DMS153 treated with DMSO at 0.1 percent for 48 hours (cell line): ENCODE data around the gene TMEM63A.
"Not testable (repeated sequence)": the region's sequence is repeated elsewhere in the genome, so short reads cannot be mapped to it uniquely, and the experiment has no call there.

ENCODE experiments used
- DNase-seq: peaks from one replicate; lab custom pipeline; 2025; ENCODE audit not compliant: unreplicated experiment; lab: John Stamatoyannopoulos, UW

Gene TMEM63A

DNA sequence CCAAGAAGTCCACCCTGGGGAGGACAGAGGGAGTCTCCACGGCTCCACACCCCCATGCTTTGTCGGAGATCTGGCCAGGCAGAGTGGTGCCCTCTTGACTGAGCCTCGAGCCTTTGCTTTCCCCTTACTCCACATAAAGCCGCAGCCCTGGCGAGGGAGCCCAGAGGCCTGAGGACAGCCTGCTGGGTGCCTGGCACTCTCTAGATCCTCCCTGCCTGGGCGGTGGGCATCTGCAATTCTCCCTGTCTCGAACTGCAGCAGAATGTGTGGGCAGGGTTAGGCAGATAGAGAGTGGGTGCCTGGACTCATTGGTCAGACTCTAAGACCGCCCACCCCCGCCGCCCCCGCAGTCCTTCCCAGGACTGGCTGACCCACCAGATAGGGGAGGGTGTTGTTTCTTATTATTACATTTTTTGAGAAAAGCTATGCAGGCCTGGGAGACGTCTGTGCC, 58.3 kb downstream of the TMEM63A start:
- DNase-seq: no peak

DNA sequence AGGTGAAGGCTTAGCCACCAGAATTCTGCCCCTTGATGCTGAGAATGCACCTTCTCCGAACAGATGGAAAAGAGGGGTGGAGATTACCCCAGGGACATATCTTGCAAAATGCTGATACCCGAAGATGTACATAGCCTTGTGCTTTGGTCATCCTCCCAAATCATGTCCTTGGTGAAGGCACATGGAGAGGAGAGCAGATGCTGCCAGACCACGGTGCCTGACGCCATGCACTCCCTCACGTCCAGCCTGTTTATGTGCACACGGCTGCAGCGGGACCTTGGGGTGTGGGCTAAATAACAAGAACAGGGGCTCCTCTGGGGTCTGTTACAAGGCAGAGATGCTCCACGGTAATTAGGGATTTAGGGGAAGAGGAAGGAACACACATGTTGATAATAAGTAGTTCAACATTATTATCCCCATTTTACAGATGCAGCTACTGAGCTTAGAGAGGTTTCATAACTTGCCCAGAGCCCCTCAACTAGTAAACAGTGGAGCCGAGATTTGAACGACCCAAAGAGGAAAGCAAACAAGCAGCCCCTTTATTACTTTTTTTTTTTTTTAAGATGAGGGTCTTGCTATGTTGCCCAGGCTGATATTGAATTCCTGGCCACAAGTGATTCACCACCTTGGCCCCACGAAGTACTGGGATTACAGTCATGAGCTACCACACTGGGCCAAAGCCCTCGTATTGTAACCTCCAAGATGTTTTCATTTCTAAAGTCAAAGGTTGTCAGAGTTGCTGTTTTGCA, 59.4 kb downstream of the TMEM63A start:
- DNase-seq: no peak

DNA sequence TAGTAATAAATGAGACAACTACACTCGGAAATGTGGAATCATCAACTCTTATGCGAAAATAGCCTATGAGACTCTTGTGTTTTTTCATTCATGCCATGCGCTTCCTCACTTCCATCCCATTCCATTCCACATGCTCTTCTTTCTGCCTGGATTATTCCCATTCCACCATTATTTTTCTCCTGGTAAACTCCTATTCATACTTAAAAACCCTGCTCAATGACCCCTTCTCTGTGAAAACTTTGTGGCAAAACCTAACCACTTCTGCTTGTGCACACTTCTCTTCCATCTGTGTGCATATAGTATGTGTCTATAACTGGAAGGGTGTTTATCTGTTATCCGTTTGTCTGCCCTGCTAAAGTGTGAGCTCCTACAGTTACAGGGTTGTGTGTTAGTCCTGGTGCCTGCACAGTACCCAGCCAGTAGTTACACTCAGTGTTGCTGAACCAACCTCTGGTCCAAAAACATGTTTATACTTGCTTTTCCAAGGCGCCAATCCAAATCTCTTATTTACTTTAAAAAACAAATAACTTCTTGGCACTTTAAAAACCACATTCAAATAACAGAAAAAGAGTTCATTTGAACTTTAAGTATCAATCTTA, 61.6 kb downstream of the TMEM63A start:
- no peak for DNase-seq

DNA sequence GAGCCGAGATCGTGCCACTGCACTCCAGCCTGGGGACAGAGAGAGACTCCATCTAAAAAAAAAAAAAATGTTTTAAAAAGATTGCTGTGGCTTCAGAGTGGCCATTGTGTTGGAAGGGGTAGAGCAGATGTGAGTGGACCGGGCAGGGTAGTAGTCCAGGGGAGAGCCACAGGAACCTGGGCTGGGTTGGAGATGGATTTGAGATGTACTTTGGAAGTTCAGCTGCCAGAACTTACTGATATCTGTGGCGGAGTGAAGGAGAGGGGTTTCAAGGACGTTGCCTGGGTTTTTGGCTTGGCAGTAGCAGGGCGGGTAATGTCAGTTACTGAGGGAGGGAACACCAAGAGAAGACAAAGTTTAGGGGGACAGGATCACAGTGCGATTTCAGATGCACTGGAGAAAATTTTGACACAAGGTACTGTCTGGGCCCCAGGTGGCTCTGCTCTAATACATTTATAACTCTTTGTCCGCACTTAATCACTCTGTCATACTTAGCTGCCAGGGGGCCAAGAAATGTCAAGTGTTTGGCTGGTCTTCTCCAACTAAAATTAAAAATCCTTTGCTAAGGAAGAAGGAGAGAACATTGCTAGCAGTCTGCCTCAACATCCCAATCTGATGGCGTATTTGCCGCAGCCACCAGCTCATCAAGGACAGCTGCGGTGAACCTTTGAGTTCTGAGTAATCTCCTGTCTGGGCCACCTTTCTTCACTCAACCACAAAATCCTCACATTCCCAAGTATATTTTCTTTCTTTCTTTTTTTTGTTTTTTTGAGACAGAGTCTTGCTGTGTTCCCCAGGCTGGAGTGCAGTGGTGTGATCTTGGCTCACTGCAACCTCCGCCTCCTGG, 62.6 kb downstream of the TMEM63A start:
- no peak for DNase-seq

DNA sequence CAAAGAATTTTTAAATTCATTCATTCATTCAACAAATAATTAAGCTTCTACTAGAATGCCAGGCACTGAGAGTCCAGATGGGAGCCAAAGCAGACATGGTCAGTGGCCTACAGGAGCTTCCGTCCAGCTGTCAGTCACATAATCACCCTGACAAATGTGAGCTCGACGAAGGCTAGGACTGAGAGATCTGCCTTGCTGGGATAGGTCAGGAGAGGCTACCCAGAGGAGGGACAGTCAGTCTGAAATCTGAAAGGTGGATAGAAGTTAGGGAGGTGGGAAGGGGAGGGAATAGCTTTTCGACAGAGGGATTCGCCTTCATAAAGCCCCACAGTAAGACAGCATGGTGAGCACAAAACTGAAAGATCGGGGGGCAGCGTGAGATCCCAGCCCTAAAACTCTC, 64.0 kb downstream of the TMEM63A start:
- DNase-seq: no peak

DNA sequence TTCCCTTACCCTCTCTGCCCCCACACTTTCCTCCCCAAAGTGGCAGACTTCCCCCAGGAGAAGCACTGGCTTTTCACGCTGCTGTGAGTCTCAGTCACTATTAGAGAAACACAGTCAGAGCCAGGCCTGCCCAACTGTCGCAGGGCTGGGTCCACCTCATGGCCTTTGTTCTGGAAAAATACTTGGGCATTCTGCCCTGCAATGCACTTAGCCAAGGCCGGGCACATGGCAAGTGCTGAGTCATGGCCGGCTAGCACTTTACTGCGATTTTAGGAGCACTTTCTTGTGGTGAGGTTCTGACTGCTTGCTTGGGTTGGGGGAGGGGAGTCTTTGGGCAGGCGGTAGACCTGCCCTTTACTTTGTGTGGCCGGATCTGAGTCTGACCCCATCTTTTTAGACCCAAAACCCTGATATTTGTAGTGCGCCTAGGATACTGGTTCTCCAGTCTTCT, 64.5 kb downstream of the TMEM63A start:
- DNase-seq: no peak

DNA sequence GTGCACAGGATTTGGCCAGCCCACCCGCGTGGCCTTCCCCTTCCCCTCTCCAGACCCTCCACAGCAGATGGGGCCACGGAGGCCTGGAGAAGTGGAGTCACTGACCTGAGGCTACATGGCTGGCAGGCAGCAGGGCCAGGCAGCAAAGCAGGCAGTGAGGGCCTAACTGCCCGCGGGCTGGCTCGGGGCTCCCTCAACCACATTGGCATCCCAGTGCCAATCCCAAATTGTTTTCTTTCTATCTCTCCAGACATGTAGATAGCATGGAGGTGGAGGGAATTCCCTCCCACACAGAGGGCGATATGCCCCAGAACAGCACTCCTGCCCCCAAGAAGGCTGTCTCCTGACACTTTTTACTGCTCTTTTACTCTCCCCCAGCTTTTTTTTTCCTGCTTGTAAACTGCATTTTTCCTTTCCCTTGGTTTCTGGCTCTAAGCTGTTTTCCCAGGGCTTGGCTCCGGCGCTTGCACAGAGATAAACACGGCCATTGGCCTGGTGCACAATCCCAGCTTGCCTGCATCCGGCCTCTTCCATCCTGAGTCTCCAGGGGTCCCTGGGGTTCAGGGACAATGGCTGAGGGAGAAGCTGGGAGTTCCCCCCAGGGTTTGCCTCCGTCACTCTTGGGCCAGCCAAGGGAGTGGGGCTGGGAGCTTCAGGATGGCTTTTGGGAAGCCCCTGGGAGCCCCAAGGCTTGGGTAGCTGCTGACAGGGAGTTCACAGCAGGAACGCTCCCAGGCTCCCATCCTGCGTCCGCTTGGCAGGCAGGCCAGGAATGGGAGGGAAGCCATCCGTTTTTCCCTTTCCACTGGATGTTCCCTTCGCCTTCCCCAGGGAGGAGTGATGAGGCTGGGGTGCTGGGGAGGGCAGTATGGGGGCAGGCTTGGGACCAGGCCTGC, 65.3 kb downstream of the TMEM63A start:
- no peak for DNase-seq

DNA sequence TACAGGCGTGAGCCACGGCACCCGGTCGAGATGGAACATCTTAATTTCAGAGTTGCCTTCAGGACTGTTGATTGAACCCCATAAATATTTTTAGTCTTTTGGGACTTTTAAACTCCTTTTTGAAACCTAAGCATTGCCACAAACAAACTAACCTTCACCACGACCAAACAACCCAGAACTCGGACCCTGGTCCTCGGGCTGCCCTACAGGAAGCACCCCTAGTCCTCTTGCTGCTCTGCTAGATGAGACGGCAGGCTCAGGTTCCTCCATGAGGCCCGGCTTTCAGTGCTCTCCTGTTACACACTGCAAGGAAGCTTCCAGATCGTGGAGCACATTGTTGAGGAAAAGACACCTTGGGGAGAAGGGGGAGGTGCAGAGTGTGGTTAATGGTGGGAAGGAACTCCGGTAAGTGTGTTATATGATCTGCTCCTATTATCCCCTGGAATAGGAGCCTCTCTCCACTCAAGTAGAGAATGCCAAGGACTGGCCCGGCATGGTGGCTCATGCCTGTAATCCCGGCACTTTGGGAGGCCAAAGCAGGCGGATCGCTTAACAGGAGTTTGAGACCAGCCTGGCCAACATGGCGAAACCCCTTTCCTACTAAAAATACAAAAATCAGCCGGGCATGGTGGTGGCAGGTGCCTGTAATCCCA, 66.5 kb downstream of the TMEM63A start:
- DNase-seq: no peak

DNA sequence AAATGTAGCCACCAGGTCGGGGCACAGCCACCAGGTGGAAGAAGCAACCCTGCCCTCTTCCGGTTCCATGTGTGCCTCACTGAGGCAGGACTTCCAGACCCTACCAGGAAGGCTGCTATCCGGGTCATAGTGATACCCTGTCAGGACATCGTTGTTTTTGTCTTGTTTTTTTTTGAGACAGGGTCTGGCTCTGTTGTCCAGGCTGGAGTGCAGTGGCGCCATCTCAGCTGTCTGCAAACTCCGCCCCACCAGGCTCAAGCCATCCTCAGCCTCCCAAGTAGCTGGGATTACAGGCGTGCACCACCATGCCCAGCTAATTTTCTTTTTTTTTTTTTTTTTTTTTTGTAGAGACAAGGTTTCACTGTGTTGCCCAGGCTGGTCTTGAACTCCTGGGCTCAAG, 67.1 kb downstream of the TMEM63A start:
- not testable (repeated sequence) for DNase-seq

DNA sequence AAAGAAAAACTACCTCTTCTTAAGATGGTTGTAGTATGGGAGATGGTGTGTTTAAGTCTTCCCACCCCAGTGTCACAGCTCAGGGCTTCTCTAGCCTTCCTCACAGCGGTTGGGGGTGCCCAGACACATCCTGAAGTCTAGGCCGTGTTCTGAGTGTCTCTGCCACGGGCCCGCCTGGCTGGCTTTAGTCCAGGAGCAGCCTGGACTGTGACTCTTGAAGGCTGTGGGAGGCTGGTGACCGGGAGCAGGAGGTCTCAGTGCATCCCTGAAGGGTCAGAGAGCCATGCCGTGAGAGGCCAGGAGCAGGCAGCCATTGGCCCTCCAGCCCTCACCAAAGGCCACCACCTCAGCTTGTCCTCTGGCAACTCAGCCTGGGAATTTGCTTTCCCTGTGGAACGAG, 67.8 kb downstream of the TMEM63A start:
- DNase-seq: no peak

DNA sequence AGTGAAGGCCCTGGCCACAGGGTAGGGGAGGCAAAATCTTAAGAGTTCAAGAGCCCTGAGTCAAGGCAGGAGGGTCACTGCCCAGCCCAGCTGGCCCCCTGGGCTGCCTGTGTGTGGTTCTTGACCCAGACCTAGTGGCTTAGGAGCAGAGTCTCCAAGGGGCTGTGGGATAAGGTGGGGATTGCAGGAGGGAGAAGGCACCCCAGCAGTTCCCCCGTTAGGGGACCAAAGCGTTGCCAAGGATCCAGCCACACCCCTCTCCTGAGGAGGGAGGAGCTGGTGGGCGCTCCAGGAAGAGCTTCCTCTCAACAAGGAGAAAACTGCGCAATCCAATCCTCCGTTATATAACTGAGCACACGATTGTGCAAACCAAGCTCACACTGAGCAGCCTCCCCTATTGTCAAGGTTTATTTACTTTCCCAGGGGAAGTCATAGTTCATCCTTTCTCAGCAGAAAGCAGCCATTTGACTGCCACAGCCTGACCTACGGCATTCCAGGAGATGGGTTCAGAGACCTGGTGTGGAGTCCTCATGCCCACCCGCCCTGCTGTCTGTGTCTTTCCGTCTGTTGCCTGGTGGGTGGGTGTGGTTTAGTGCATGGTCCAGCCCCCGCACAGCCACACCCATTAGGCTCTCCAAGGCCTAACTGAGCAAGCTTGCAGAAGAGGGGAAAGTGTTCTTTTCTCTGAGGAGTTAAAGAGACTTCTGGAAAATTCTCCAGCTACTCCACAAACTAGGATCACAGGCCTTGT, 68.8 kb downstream of the TMEM63A start:
- peak; percentile 93 for DNase-seq

DNA sequence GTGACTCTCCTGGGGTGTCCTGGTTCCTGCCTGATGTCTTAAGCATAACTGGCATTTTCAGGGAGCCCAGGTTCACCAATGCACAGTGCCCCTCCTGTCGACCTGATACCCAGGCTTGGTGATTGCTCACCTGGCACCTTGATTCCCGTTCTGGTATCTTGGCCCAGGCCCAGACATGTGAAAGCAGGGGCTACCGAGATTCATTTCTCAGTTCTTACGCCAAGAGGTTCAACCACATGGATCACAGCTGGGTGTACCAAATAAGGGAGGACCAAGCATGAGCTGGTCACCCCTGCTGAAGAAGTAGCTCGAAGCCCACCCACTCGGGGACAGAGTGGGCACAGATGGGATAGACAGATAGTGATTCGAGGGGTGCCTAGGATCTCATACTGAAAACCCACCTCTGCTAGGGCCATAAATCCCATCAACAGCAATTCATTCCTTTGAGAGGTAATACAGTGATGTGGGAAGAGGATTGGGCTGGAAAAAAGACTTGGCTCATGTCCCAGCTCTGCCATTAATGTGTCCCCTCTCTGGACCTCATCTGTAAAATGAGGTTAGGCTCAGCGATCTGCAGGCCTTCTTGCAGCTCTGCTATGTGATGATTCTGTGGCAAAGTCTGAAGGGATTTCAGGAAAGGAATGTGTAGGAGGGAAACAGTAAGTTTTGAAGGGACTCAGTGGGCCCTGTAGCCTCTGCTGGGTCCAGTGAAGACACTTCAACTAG, 69.5 kb downstream of the TMEM63A start:
- DNase-seq: peak; percentile 36

DNA sequence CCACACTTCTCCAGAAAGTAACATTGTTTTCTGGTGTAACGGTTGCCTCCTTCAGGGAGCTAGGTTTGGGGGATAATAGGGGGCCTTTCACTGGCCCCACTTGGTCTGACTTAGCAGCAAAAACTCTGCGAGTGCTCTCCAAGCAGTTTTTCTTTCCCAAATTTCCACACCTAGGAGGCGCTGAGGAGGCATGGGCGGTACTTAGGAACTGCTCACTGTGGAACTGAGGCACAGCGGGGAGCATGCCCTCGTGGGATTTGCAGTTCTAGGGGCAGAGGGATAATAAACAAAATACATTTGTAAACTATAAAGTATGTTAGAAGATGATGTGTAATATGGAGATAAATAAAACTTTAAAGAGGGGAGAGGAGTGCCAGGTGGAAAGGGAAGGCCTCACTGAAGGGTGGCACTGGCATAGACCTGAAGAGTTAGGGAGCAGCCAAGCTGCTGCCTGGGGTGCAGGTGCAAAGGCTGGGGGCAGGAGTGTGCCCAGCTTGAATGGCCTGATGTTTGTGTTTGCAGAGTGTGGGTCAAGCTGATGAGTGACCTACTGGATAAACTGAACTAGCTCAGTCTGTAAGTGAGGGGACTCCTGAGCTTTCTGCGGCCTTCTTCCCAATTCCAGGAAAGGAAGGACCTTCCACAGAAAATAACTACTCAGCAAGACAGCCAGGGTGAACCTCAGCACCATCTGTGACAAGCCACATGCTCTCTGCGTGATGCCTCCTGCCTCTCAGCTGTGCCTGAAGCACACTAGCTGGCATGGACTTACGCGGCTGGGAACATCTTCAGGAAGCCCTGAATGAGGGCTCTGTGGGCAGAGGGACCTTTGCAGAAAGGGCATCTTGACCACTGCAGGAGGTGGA, 70.3 kb downstream of the TMEM63A start:
- no peak for DNase-seq

DNA sequence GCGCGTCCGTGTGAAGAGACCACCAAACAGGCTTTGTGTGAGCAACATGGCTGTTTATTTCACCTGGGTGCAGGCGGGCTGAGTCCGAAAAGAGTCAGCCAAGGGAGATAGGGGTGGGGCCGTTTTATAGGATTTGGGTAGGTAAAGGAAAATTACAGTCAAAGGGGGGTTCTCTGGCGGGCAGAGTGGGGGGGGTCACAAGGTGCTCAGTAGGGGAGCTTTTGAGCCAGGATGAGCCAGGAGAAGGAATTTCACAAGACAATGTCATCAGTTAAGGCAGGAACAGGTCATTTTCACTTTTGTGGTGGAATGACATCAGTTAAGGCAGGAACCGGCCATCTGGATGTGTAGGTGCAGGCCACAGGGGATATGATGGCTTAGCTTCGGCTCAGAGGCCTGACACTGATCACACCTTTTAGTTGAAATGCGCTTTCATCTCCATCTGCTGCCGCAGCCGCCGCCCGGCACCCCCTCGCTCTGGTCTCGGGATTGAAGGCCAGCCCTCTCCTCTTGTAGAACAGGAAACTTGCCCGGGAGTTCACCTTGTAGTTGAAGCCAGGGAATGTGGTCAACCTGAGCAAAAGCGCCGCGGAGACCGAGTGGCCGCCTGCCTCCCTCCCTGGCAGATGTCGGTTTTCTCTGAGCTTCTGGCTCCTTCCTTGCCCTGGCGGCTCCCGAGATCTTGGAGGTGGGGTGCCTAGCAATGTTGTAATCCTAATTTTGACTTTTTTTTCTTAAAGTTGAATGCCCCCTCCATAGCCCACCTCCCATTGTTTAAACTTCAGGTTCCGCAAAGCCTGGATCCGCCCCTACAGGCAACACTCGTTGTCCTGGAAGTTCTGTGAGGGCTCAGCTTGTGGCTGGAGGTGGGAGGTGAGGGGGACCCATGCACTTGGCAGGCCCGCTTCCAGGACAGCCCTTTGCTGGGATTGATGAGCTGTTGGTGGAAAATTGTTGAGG, 71.3 kb downstream of the TMEM63A start:
- DNase-seq: not testable (repeated sequence)

DNA sequence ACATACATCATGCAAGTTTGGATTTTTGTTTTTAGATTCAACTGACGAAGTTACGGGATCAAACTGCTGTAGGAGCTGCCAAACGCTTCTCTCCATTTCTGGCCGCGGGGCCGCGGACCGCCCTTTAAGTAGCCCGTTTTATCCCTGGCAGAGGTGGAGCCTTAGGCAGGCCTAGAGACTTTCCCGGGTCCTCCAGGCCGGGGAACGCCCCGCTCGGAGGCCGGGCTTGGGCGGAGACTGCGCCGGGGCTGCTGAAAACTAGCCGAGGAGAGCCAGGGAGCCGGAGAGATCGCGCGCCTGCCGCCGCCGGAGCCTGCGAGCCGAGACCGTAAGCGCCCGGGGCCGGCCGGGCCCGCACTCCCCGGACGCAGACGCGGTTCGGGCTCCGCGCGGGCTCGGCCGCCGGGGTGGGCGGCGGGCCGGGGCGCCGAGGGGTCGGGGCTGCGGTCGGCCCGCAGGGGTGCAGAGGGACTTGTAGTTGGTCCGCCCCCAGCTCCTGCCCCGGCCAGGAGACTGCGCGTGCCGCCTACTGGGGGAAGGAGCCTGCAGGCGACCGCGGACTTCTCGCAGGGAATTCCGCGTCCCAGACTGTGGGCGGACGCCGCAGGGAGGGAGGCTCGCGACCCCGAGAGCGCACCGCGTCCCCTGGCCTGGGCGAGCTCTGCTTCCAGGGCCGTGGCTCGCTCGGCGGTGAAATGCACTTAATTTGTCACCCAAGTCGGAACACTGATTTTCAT, 72.2 kb downstream of the TMEM63A start, which contains the start of gene EPHX1:
Gene EPHX1 (plus strand): TSS at position 283 of the 737 bp plus-strand sequence. CDS start 18,606 bp downstream, outside the sequence.
- peak; percentile 87 for DNase-seq

DNA sequence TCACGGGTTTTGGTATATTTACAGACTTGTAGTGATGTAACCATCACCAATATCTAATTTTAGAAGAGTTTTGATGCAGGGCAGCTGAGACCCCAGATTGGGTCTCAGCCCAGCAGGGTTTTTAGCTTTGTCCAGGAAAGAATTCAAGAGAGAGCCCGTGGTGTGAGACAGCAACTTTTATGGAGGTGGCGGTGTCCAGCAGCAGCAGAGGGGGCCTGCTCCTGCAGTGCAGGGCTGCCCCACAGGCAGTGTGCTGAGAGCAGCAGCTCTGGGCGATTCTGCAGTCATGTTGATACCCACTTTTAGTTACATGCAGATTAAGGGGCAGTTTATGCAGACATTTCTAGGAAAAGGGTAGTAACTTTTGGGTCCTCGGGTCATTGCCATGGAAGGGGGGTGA, 74.0 kb downstream of the TMEM63A start:
- DNase-seq: no peak
